Stimulated activated naive CD8-positive, alpha-beta T cell treated with anti-CD3 and anti-CD28 coated beads, Interleukin-15, Interleukin-2, amounts not matched to agents 100 ng/mL and 50 ng/mL, for 24 hours (primary cell): ENCODE results near the gene ZNF229.
A peak's percentile ranks its signal among the peaks of the same experiment; 100 is the strongest.
"Not testable (repeated sequence)": the region's sequence is repeated elsewhere in the genome, so short reads cannot be mapped to it uniquely, and the experiment has no call there.

Source experiments
- H3K27ac Mint-ChIP-seq: one replicate; pipeline ENCODE4 v1.8.0; 2021; ENCODE audit warnings: mild to moderate bottlenecking, mixed read lengths
- H3K27me3 Mint-ChIP-seq: one replicate; pipeline ENCODE4 v1.8.0; 2021; ENCODE audit warnings: mixed read lengths
- H3K36me3 Mint-ChIP-seq: one replicate; pipeline ENCODE4 v1.8.0; 2021; ENCODE audit warnings: low read depth, mixed read lengths
- H3K4me1 Mint-ChIP-seq: one replicate; pipeline ENCODE4 v1.8.0; 2021; ENCODE audit warnings: low read depth, mixed read lengths
- H3K4me3 Mint-ChIP-seq: one replicate; pipeline ENCODE4 v1.8.0; 2021; ENCODE audit warnings: mild to moderate bottlenecking, mixed read lengths
- H3K9me3 Mint-ChIP-seq: one replicate; pipeline ENCODE4 v1.8.0; 2021; ENCODE audit warnings: mixed read lengths

Gene ZNF229

GRCh38 chr19:44447916-44448674, at the start of gene ZNF229:
ZNF229 (minus strand) TSS chr19:44448472; CDS start chr19:44442847, 5,625 bp downstream.
- H3K4me1 Mint-ChIP-seq, result peaks cover 11% of the 10 kb centered on the region
- peak within 1 kb of the TSS; percentile 87 for H3K4me3 Mint-ChIP-seq
- H3K27me3 Mint-ChIP-seq, result peaks cover 9% of the 10 kb centered on the region
- H3K9me3 Mint-ChIP-seq, result peaks cover 76% of the 10 kb centered on the region
- H3K27ac Mint-ChIP-seq, result peak within 1 kb of the TSS; percentile 56
- H3K36me3 Mint-ChIP-seq, result peaks cover 76% of the 10 kb centered on the region

DNA sequence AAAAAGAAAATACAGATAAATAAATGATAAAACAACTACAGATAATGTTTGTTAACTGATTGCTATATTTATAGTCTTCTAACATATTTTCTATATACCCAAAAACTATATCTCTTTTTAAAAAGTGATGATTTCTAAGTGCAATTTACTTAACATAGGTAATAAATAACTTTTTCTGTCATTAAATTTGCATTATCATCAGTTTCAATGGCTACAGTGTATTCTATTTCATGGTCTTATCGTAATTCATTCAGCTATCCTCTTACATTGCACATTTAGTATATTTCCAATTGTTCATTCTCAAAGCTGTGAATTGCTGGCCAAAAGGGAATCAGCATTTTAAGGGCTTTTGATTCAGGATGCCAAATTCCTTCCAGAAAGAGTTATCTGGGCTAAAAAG, 48.4 kb upstream of the ZNF229 start:
- Mint-ChIP-seq H3K9me3 (peaks cover 68% of the 10 kb centered on the region), H3K4me1 (peaks cover 35% of the 10 kb centered on the region), H3K27me3 (no peaks in the 10 kb centered on the region), H3K36me3 (peaks cover 92% of the 10 kb centered on the region), H3K27ac (no peak overlapping the region), H3K4me3 (no peak overlapping the region)

GRCh38 chr19:44476559-44477408, 28.5 kb upstream of the ZNF229 start:
- Mint-ChIP-seq H3K27ac (peak overlapping the region; percentile 40), H3K36me3 (peaks cover 95% of the 10 kb centered on the region), H3K27me3 (no peaks in the 10 kb centered on the region), H3K4me1 (no peaks in the 10 kb centered on the region), H3K4me3 (no peak overlapping the region), H3K9me3 (peaks cover 71% of the 10 kb centered on the region)

DNA sequence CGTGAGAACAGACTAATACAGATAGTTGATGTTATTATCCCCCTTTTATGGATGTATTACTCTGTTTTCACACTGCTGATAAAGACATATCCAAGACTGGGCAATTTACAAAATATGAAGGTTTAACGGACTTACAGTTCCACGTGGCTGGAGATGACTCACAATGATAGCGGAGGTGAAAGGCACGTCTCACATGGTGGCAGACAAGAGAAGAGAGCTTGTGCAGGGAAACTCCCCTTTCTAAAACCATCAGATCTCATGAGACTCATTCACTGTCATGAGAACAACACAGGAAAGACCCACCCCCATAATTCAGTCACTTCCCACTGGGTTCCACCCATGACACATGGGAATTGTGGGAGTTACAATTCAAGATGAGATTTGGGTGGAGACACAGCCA, 20.5 kb upstream of the ZNF229 start:
- not testable (repeated sequence) for H3K4me1 Mint-ChIP-seq, H3K27me3 Mint-ChIP-seq, H3K4me3 Mint-ChIP-seq, H3K27ac Mint-ChIP-seq
- Mint-ChIP-seq H3K9me3 (peaks cover 73% of the 10 kb centered on the region), H3K36me3 (peaks cover 56% of the 10 kb centered on the region)

DNA sequence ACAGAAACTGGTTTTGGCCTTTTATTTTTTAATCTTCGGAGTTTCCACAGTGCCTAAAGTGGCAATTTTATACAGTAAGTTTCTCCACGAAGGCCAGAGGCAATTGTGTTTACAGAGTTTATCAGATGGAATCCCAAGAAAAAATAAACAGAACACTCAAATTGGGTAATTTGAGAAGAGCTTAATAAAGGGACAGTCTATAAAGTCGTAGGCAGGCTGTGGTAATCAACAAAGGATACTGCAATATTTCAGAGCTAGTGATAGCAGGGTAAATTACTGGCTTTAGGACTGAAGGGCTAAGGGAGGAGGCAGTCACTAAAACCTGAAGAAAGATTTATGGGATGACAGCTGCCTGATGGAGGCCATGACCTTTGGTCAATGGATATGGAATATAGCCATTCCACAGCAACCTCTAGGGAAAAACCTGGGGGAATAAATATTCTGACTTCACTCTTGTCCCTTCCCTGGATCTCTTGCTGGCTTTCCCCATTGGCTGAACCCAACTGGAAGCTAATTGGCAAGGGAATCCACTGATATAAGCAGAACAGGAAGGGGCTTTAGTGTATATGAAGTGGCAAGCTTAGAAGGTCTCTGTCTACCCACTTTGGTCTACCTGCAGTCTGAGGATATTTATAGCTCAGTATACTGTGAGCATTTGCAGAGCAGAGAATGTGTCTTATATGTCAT, 14.5 kb upstream of the ZNF229 start:
- not testable (repeated sequence) for H3K4me3 Mint-ChIP-seq, H3K4me1 Mint-ChIP-seq, H3K27me3 Mint-ChIP-seq, H3K27ac Mint-ChIP-seq
- peaks cover 52% of the 10 kb centered on the region for H3K9me3 Mint-ChIP-seq
- H3K36me3 Mint-ChIP-seq, result peaks cover 19% of the 10 kb centered on the region

DNA sequence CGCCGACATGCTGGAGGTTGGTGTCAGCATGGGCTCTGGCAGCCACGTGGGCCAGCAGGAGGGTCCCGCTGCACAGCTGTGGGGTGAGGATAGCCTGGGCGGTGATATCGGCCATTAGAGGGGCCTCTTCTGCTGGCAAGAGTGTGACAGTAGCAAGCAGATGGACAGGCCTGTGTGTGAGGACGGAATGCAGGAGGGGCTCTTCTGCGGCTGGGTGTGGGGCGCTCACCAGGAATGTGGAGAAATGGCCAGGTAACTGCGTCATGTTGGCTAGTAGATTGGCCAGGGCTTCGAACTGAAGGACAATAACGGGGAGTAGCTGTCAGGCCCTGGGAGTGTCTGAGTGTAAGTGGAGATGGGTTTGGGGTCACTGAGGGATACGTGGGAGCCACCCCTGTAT, 7.7 kb upstream of the ZNF229 start:
- Mint-ChIP-seq H3K36me3 (peaks cover 34% of the 10 kb centered on the region), H3K9me3 (peaks cover 46% of the 10 kb centered on the region)
- not testable (repeated sequence) for H3K4me3 Mint-ChIP-seq, H3K27ac Mint-ChIP-seq, H3K27me3 Mint-ChIP-seq, H3K4me1 Mint-ChIP-seq

DNA sequence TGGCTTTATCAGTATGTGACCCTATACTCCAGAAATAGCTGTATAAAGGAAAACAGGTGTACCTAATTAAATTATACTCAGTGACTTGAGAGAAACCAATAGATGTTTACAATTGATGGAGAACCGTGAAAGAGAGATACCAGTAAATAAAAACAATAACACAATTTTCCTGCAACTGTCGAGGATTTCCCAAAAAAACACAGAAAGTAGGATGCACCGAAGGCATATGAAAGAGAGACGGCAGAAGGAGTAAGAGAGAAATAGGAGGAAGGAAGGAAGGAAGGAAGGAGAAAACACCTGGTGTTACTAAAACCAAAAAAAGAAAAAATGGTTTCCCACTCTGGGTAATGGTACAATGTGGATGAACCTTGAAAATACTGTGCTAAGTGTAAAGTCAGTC, 6.8 kb upstream of the ZNF229 start:
- Mint-ChIP-seq H3K9me3 (peaks cover 49% of the 10 kb centered on the region), H3K36me3 (peaks cover 37% of the 10 kb centered on the region)

GRCh38 chr19:44452367-44452766, 4.1 kb upstream of the ZNF229 start:
- H3K36me3 Mint-ChIP-seq, result peaks cover 49% of the 10 kb centered on the region
- no peak overlapping the region for H3K4me3 Mint-ChIP-seq
- H3K9me3 Mint-ChIP-seq, result peaks cover 61% of the 10 kb centered on the region
- peaks cover 9% of the 10 kb centered on the region for H3K27me3 Mint-ChIP-seq
- H3K27ac Mint-ChIP-seq, result no peak overlapping the region
- H3K4me1 Mint-ChIP-seq, result peaks cover 11% of the 10 kb centered on the region

More for the DNA sequence above, 6.8 kb upstream of the ZNF229 start:
- H3K27me3 Mint-ChIP-seq, result peaks cover 9% of the 10 kb centered on the region
- no peak overlapping the region for H3K4me3 Mint-ChIP-seq
- H3K4me1 Mint-ChIP-seq, result no peaks in the 10 kb centered on the region
- no peak overlapping the region for H3K27ac Mint-ChIP-seq

GRCh38 chr19:44451687-44452086, 3.4 kb upstream of the ZNF229 start:
- Mint-ChIP-seq H3K4me3 (no peak overlapping the region), H3K36me3 (peaks cover 55% of the 10 kb centered on the region), H3K9me3 (peaks cover 65% of the 10 kb centered on the region), H3K4me1 (peaks cover 11% of the 10 kb centered on the region), H3K27me3 (peaks cover 9% of the 10 kb centered on the region), H3K27ac (no peak overlapping the region)

DNA sequence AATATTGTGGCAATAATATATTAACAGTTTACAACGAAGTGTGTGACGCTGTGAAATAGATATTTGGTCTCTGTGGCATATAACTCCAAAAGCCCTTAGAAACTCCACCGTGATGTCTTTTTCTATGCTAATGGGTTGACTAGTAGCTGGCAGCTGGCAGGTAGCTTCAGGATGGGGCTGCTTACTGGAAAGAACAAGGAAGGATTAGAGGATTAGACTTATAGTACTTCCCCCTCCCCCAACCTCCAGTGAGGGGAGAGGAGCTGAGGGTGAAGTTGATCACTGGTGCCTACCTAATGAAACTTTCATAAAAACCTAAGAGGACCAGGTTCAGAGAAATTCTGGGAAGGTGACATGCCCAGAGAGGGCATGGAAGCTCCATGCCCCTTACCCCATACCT, 9.8 kb downstream of the ZNF229 start:
- Mint-ChIP-seq H3K27me3 (no peaks in the 10 kb centered on the region), H3K4me1 (no peaks in the 10 kb centered on the region), H3K27ac (no peak overlapping the region), H3K4me3 (no peak overlapping the region), H3K9me3 (peaks cover 63% of the 10 kb centered on the region), H3K36me3 (peaks cover 64% of the 10 kb centered on the region)

DNA sequence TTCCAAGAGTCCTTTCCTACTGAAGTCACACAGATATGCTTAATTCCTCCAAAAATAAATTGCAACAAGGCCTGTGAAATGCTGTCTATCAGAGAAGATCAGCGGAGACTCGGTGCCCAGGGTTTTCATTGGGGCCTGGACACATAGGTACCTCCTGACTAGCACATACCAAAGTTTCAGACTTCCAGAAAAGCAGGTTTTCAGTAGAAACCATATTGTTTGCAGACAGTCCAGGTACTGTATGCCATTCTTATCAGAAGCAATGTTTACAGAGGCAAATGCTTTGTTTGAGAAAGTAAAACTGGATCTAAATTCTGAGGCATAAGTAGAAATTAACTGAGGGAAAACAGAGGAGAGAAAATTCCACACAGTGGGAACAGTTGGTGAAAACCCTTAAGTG, 12.8 kb downstream of the ZNF229 start:
- no peak overlapping the region for H3K4me3 Mint-ChIP-seq
- H3K9me3 Mint-ChIP-seq, result peaks cover 57% of the 10 kb centered on the region
- peaks cover 63% of the 10 kb centered on the region for H3K36me3 Mint-ChIP-seq
- H3K4me1 Mint-ChIP-seq, result no peaks in the 10 kb centered on the region
- no peaks in the 10 kb centered on the region for H3K27me3 Mint-ChIP-seq
- H3K27ac Mint-ChIP-seq, result no peak overlapping the region

DNA sequence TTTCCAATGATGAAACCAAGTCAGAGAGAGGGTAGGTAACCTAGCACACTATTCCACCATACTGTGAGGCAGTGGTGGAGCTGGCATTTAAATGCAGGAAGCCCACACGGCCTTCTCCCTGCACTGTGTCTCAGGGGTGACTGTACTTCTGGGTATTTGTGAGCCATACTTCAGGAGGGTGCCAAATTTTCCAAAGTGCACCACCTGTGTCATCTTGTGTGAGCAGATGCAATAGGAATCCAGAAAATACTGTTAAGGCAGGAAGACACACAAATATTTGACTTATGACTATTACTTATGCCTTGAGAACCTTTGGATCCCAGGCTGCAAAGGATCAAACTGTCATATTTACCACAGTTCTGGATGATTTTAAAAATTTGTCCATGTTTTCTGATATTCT, 17.3 kb downstream of the ZNF229 start:
- Mint-ChIP-seq H3K36me3 (peaks cover 63% of the 10 kb centered on the region), H3K9me3 (peaks cover 65% of the 10 kb centered on the region), H3K4me1 (no peaks in the 10 kb centered on the region)

GRCh38 chr19:44415553-44415952, 32.7 kb downstream of the ZNF229 start:
- peaks cover 46% of the 10 kb centered on the region for H3K9me3 Mint-ChIP-seq
- H3K27ac Mint-ChIP-seq, H3K4me3 Mint-ChIP-seq, H3K4me1 Mint-ChIP-seq, H3K27me3 Mint-ChIP-seq, H3K36me3 Mint-ChIP-seq: not testable (repeated sequence)

More for the DNA sequence above, 17.3 kb downstream of the ZNF229 start:
- Mint-ChIP-seq H3K27ac (no peak overlapping the region), H3K4me3 (no peak overlapping the region), H3K27me3 (no peaks in the 10 kb centered on the region)

DNA sequence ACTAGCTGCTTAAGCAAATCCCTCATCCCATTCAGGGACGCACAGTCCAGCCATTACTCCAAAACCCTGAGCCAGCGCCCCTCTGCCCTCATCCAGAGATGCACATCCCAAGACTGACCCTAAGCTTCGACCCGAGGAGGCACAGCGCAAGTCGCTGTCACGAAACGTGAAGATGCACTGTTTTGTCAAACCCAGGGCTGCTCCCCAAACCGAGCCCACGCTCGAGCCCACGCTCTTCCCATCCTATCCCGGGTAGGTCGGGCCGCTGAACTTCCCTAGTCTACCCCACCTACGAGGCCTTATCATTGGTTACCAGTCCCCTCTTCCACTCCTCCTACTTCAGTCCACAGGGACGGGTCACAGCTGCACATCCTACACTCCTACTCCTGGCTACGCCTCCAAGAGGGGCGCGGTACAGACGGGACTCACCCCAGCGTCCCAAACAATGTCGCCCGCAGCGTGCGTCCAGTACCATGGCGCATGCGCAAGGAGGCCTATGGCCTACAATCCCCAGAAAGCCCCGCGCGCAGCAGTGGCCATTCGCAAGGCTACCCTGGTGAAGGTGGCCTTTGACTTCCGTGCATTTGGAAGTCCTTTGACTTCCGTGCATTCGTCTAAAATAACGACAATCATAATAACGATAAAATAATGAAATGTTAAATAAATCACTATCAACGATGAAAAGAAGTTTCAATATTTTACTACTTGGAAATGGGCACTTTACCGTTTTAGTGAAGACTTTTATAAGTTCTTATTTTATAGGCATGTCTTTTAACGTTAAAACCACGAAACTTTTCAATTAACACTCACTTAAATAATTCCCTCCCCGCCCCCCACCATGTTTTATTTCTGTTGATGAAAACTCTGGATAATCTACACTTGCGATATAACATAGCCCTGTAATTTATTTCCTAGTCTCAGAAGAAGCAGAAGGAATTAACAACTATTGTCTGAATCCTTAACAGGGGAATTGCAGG, 46.8 kb downstream of the ZNF229 start, which contains the start of gene ZNF285:
TSS of gene ZNF285 (minus strand) at position 470 of the 977 bp plus-strand sequence. CDS start 4,395 bp downstream, outside the sequence.
- H3K9me3 Mint-ChIP-seq, result peaks cover 35% of the 10 kb centered on the region
- H3K4me1 Mint-ChIP-seq, result peaks cover 8% of the 10 kb centered on the region
- H3K4me3 Mint-ChIP-seq, result peak within 1 kb of the TSS; percentile 86
- peaks cover 3% of the 10 kb centered on the region for H3K27me3 Mint-ChIP-seq
- peak within 1 kb of the TSS; percentile 82 for H3K27ac Mint-ChIP-seq
- peaks cover 39% of the 10 kb centered on the region for H3K36me3 Mint-ChIP-seq
